ENCODE data around the gene CPT1B. TPM values are rescaled to one million over a fixed set of nuclear protein-coding genes. Genes with fewer than 3 reads are reported as not detected.

Gene CPT1B
- total RNA-seq, 2 experiments from 2014 or later: 101 to 138 TPM

DNA sequence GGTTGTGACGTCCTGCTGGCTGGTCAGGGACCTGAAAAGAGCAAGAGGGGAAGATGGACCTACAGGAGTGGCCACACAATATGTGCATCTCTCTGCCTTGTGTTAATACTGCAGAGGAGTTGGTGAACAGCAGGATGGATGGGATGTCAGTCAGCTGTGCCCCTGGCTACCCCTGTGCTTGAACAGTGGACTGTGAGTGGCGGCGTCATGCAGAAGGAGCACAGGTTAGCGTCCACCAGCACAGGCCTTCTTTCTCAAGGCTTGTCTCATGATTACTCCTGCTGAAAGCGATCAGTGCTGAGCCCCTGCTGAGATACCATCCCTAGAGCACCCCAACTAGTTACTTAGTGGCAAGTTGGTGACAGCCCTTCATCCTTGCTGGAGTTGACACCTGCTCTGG, 8.2 kb upstream of the CPT1B start:
- H3K27ac ChIP-seq (ENCODE audit: low read depth, low read length, poor library complexity, severe bottlenecking): no peak overlapping the region
- intact Hi-C loops (cut with micrococcal nuclease; ENCODE audit: unreplicated experiment): no loop called here
- no peaks in the 10 kb centered on the region for H3K9me3 ChIP-seq (ENCODE audit: low read length)
- no peak overlapping the region for H2AFZ ChIP-seq (ENCODE audit: low read length)
- H3K4me2 ChIP-seq (ENCODE audit: low read length): no peak overlapping the region
- H3K79me2 ChIP-seq (ENCODE audit: insufficient read depth, low read depth, low read length): peaks cover 15% of the 10 kb centered on the region
- ChIA-PET POLR2A (no interaction called here), CTCF (ENCODE audit: unreplicated experiment) (no interaction called here)
- TF ChIP-seq, protein P1, sequence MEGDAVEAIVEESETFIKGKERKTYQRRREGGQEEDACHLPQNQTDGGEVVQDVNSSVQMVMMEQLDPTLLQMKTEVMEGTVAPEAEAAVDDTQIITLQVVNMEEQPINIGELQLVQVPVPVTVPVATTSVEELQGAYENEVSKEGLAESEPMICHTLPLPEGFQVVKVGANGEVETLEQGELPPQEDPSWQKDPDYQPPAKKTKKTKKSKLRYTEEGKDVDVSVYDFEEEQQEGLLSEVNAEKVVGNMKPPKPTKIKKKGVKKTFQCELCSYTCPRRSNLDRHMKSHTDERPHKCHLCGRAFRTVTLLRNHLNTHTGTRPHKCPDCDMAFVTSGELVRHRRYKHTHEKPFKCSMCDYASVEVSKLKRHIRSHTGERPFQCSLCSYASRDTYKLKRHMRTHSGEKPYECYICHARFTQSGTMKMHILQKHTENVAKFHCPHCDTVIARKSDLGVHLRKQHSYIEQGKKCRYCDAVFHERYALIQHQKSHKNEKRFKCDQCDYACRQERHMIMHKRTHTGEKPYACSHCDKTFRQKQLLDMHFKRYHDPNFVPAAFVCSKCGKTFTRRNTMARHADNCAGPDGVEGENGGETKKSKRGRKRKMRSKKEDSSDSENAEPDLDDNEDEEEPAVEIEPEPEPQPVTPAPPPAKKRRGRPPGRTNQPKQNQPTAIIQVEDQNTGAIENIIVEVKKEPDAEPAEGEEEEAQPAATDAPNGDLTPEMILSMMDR (conservative IDR thresholded peaks at IDR 0.05; ENCODE audit: low read length): no peak
- no peak for TF ChIP-seq EZH2phosphoT487 (IDR thresholded peaks at IDR 0.05; ENCODE audit: borderline replicate concordance, low read depth, low read length)
- 0 out of 2 replicates have a peak, but pooled peaks cover 4% of the 10 kb centered on the region for H4K20me1 ChIP-seq (ENCODE audit: insufficient read depth, low read length)
- no peaks in the 10 kb centered on the region for H3K9me2 ChIP-seq (ENCODE audit: insufficient read depth, low read length)
- DNase-seq (ENCODE audit: low spot score): no peak
- 0 out of 2 replicates have a peak, but pooled peaks cover 4% of the 10 kb centered on the region for H3K36me3 ChIP-seq (ENCODE audit: insufficient read depth, low read length)
- H3K4me1 ChIP-seq (ENCODE audit: insufficient read depth, low read length, poor library complexity, severe bottlenecking): peaks cover 10% of the 10 kb centered on the region
- no TSS peak for BruUV-seq (replicated peaks)
- no peak overlapping the region for H3K4me3 ChIP-seq (ENCODE audit: low read depth, low read length, poor library complexity, severe bottlenecking)

DNA sequence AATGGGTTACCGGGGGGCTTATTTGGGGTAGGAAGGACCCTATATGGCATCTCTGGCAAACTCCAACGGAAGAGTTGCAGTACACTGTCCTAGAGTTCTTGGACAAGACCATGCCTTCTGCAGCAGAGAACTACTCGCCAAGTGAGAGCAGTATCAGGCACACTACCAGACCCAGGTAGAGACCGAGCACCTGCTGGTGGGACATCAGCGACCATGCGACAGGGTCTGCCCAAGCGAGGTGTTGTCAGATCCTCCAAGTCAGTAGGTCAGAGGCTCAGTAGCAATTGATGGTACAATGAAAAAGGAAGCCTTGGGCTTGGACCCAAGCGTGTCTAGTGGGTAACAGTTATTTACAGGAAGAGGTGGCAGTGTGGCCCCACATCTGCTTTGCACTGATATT, 7.6 kb upstream of the CPT1B start:
- Histone ChIP-seq H3K4me1 (ENCODE audit: insufficient read depth, low read length, poor library complexity, severe bottlenecking) (peaks cover 15% of the 10 kb centered on the region), H2AFZ (ENCODE audit: low read length) (no peak overlapping the region), H3K4me3 (ENCODE audit: low read depth, low read length, poor library complexity, severe bottlenecking) (no peak overlapping the region), H3K9me2 (ENCODE audit: insufficient read depth, low read length) (no peaks in the 10 kb centered on the region), H3K9me3 (ENCODE audit: low read length) (no peaks in the 10 kb centered on the region), H4K20me1 (ENCODE audit: insufficient read depth, low read length) (0 out of 2 replicates have a peak, but pooled peaks cover 7% of the 10 kb centered on the region), H3K36me3 (ENCODE audit: insufficient read depth, low read length) (peaks cover 11% of the 10 kb centered on the region), H3K27ac (ENCODE audit: low read depth, low read length, poor library complexity, severe bottlenecking) (no peak overlapping the region), H3K4me2 (ENCODE audit: low read length) (no peak overlapping the region), H3K79me2 (ENCODE audit: insufficient read depth, low read depth, low read length) (peaks cover 20% of the 10 kb centered on the region)
- POLR2A ChIA-PET: interaction anchor here (0.5 kb wide), 1 partner anchor 481 kb away, joined by 4 read pairs; no protein-coding TSS in a partner anchor
- CTCF ChIA-PET (ENCODE audit: unreplicated experiment): no interaction called here
- intact Hi-C loops (cut with micrococcal nuclease; ENCODE audit: unreplicated experiment): no loop called here
- no peak for DNase-seq (ENCODE audit: low spot score)
- no peak for TF ChIP-seq EZH2phosphoT487 (IDR thresholded peaks at IDR 0.05; ENCODE audit: borderline replicate concordance, low read depth, low read length)
- TF ChIP-seq, protein P1 (conservative IDR thresholded peaks at IDR 0.05; ENCODE audit: low read length): no peak
- BruUV-seq (replicated peaks): no TSS peak

DNA sequence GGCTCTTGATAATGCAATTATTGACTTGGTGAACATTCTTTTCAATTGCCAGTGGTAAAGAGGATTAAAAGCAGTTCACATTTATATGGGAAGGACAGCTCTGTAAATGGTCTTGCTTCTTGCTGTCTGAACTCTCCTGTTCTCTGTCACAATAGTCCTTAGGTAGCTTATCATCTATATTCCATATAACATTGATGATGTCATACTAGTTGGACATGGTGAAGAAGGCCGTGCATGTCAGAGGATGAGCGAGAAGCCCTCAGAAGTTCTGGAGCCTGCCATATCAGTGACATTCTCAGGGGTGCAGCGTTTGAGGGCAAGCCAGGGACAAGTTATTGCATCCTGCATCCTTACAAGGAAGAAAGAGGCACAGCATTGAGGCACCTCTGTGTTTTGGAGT, 7.0 kb upstream of the CPT1B start:
- no peak overlapping the region for H2AFZ ChIP-seq (ENCODE audit: low read length)
- BruUV-seq (replicated peaks): no TSS peak
- intact Hi-C loops (cut with micrococcal nuclease; ENCODE audit: unreplicated experiment): no loop called here
- ChIA-PET POLR2A (no interaction called here), CTCF (ENCODE audit: unreplicated experiment) (no interaction called here)
- TF ChIP-seq, protein P1 (conservative IDR thresholded peaks at IDR 0.05; ENCODE audit: low read length): no peak
- TF ChIP-seq EZH2phosphoT487 (IDR thresholded peaks at IDR 0.05; ENCODE audit: borderline replicate concordance, low read depth, low read length): no peak
- DNase-seq (ENCODE audit: low spot score): no peak
- no peak overlapping the region for H3K4me2 ChIP-seq (ENCODE audit: low read length)
- H3K9me2 ChIP-seq (ENCODE audit: insufficient read depth, low read length): no peaks in the 10 kb centered on the region
- no peaks in the 10 kb centered on the region for H3K9me3 ChIP-seq (ENCODE audit: low read length)
- H3K27ac ChIP-seq (ENCODE audit: low read depth, low read length, poor library complexity, severe bottlenecking): no peak overlapping the region
- peaks cover 16% of the 10 kb centered on the region for H3K36me3 ChIP-seq (ENCODE audit: insufficient read depth, low read length)
- H4K20me1 ChIP-seq (ENCODE audit: insufficient read depth, low read length): 0 out of 2 replicates have a peak, but pooled peaks cover 7% of the 10 kb centered on the region
- H3K4me1 ChIP-seq (ENCODE audit: insufficient read depth, low read length, poor library complexity, severe bottlenecking): peaks cover 15% of the 10 kb centered on the region
- no peak overlapping the region for H3K4me3 ChIP-seq (ENCODE audit: low read depth, low read length, poor library complexity, severe bottlenecking)
- peaks cover 20% of the 10 kb centered on the region for H3K79me2 ChIP-seq (ENCODE audit: insufficient read depth, low read depth, low read length)

Measured in OCI-LY7 (cell line).